GM18498 (cell line): ENCODE results near the gene FES.
"Not testable (repeated sequence)": the region's sequence is repeated elsewhere in the genome, so short reads cannot be mapped to it uniquely, and the experiment has no call there.

Experiments used
- ATAC-seq: cut with Tn5 transposase; IDR thresholded peaks from one replicate; pipeline ENCODE4 v1.9.1; 2021; ENCODE audit warnings: mild to moderate bottlenecking, moderate library complexity; ENCODE audit not compliant: unreplicated experiment

Gene FES

DNA sequence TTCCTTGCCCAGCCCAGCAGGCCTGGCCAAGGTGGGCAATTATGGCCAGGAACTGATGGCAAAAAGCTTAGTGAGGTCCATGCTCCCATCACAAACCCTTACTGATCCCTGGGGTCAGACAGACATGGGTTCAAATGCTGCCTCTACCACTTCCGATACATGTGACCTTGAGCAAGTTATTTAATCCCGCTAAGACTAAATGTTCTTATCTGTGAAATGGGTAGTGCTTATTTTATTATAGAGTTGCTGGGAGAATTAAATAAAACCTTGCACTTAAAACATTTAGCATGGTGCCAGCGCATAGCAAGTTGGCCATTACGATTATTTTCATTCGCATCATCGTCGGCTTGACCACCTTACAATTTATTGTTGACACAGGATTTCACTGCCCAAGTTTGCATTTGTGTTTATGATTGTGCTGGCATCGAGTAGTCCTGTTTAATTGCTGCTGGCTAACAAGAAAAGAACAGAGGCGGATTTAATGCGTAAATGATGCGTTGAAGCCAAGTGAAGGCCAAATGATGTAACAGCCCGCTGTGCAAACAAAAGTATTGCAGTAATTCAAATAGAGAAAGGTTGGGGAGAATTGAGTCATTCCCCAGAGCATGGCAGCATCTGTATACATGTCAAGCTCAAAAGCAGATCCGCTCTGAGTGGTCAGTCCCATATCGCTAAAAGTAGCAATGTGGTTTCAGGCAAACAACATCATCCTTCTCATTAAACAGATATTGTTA, 23.2 kb upstream of the FES start:
- no peak for ATAC-seq

DNA sequence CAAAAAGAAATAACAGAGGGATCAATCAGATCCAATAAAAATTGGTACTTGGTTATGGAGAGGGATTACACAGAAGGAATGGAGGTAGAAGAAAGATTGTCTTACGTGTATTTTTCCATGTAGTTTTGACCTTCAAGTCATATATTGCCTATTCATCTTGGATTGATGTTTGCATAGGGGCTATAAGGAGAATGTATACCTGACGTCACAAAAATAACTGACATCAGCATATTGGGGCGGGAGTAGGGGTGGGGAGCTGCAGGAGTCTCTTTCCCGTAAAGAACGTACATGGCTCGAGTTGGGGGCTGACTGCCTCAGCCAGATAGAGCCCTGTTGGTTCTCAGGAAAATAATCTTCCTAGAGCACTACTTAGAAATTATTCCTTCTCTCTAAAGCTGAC, 21.8 kb upstream of the FES start:
- ATAC-seq: no peak

DNA sequence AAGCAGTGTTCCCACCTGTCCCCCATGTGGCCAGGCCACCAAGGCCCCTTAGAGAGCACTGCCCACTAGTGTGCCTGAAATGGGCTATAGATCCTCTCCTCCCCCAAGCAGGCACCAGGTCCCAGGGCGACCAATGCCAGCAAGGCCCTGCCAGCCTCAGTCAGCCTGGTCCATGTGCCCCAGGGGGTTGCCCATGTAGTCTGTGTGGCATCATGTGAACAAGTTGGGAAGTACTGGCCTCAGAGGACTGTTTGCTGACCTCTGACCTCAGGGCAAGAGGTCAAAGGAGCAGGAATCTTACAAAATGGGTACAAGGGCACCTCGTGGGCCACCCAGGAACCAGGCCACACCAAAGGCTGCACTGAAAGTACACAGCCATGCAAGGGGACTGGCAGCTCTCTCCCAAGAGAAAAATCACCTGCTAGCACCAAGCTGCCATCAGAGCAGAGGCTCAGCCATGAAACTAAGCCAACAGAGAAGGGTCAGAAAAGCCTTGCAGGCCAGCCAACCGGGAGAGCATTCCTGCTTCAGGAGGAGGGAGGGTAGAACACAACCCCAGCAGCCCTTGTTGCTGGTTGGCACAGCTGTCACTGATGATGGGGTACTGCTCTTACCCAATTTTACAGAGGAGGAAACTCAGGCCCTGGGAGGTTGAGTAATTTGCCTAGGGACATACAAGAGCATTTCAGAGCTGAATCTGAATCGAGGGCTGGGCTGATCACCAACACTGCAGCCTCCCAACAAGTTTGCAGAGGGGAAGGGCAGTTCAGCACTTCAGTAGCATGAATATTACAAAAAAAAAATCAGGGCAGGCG, 21.1 kb upstream of the FES start:
- ATAC-seq: no peak

- no peak for ATAC-seq
Observed at GRCh38 chr15:90863987-90864386, 20.3 kb upstream of the FES start.

- no peak for ATAC-seq
Observed at GRCh38 chr15:90864507-90864906, 19.8 kb upstream of the FES start.

DNA sequence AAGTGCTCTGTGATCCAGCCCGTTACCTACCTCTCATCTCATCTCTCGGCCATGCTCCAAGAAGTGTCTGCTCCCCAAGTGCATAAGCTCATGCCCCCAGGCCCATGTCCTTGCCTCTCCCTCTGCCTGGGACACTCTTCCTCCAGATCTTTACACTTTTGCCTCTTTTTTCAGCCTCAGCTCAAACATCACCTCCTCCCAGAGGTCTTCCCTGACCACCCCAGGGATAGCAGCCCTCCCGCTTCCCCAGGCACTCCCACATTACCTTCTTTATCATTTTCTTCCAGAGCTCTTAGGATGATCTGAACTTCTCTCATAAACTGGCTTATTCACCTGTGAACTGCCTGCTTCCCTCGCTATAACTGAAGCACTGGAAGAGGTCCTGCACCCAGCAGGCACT, 18.6 kb upstream of the FES start:
- no peak for ATAC-seq

DNA sequence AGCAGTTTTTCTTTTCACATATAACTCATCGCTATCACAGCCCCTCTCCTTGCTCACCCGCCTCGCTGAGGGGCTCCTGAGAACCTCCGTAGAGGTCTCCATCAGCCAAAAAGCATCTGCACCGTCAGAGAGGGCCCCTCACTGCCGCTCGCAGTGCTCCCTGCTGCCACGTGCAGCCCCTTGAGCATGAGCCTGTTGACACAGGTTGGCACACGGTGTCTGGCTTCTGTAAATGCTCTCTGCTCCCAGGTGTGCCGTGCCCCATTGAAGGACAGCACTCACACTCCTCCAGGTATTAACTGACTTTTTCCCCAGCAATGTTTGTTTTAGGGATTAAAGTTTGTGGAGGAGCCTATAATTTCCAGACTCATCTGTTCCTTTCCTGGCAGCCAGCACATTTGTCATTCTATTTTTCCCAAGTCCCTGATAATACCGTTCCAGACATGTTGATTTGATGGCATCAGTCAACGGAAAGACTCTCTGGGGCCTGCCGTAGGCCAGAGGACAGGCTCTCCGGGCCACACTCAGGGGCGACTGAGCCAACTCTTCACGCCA, 18.1 kb upstream of the FES start:
- no peak for ATAC-seq

- no peak for ATAC-seq
Observed at GRCh38 chr15:90866800-90867199, 17.5 kb upstream of the FES start.

- ATAC-seq: no peak
Observed at GRCh38 chr15:90868261-90868689, 16.0 kb upstream of the FES start, which contains the start of gene FURIN. Gene FURIN, plus strand, starts transcription at chr15:90868588. Its CDS starts 7,153 bp downstream, at chr15:90875741.

DNA sequence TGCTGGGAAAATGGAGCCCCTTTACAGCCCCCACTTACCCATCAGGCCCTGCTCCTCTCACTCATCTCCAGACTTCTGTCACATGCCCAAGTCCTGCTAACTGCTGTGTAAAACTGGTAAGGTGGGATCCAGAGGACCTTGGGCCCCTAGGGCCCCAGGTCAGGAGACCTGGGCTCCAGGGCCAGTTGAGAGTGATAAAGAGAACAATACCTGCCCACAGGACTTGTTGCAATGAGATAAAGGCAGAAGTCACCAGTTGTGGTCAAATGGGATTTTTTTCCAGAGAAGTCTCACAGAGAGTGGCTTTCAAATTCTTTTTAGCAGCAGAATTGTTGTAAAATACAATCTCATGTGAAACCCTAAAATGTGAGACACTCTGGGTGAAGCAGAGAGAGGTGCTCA, 15.2 kb upstream of the FES start:
- ATAC-seq: no peak

DNA sequence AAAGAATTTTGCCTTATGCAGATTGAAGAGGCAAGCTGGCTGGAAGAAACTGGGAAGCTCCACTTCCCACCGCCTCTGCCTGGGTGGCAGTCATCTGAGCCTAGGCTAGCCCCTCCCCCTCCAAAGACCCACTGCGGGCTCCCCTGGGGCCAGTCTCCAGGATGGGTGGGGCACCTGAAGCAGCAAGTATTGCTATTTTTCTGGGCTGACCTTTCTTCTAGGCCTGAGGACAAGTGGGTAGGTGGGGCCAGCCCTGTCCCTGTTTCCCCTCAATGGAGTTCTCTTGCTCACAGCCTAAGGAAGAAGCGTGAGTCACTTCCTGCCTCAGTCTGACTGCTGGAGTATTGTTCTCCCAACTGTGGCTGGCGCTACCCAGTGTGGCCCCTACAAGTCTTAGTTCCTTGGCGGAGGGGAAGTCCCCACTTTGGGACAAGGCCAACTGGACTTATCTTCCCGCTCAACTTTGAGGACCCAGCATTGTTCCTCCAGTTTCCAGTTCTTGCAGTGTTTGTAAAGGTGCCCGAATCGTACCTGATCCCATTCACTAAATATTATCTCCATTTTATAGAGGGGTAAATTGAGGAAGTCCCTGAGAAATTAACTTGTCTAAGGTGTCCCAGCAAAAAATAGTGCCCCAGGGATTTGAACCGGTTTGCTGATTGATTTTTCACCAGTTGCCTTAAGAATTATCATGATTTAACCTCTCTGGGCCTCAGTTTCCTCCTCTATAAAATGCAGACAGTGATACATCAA, 14.5 kb upstream of the FES start:
- ATAC-seq: no peak

GRCh38 chr15:90870354-90871138, 13.8 kb upstream of the FES start:
- ATAC-seq: no peak

GRCh38 chr15:90871139-90871715, 13.1 kb upstream of the FES start:
- ATAC-seq: peak; percentile 35

- ATAC-seq: peak; percentile 38
Observed at GRCh38 chr15:90871716-90872485, 12.4 kb upstream of the FES start.

GRCh38 chr15:90872486-90873184, 11.7 kb upstream of the FES start:
- no peak for ATAC-seq

DNA sequence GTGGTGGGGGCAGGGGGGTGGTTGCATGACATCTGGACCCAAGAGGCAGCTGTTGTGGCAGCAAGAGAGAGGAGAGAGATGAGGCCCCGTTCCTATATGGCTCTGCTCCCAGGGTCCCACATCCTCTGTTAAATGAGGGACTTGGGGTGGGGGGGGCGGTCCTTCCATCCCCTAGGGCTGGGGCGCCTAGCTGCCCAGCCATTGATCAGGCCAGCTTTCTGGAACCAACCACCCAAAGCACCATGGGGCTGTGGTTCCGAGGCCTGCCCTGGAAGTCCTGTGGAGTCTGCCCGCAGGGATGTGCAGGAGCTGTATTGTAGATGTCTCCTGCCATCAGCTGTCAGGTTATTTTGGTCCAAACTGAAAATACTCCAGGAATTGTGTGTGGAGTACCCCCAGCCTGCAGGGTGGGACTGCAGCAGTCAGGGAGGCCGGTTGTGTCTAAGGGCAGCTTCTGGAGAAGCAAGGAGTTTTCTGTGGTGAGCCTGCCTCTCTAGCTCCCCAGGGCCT, 10.8 kb upstream of the FES start:
- ATAC-seq: no peak

GRCh38 chr15:90873998-90874605, 10.2 kb upstream of the FES start:
- no peak for ATAC-seq

GRCh38 chr15:90874986-90875385, 9.3 kb upstream of the FES start:
- ATAC-seq: not testable (repeated sequence)
